OCI-LY7 (cell line): ENCODE results near the gene PCAT6. TPM values are rescaled to one million over a fixed set of nuclear protein-coding genes. Genes with fewer than 3 reads are reported as not detected.

Experiments
- BruUV-seq: library from RNA; stranded (reverse); fragments of 400-500 nt; replicated peaks from 2 replicates; lab custom pipeline; 2021; lab: Mats Ljungman, UMichigan
- CTCF ChIA-PET: fragments of 300-600 bp; sonication (Branson Sonifier 250); formaldehyde crosslinking; loops from one replicate; lab custom pipeline; 2022; ENCODE audit warnings: antibody characterized with exemption; ENCODE audit not compliant: unreplicated experiment; lab: Charles Lee
- POLR2A ChIA-PET: fragments of 300-600 bp; sonication (Branson Sonifier 250); formaldehyde crosslinking; loops from one replicate; lab custom pipeline; 2022; ENCODE audit warnings: antibody characterized with exemption; lab: Charles Lee
- DNase-seq: peaks from one replicate; pipeline ENCODE4 v3.0.0-alpha.2; 2015; ENCODE audit warnings: low spot score
- H2AFZ ChIP-seq: fragments of 200-600 bp; sonication (generic), shearing (Covaris generic); 2 replicates; pipeline ENCODE4 v1.6.1; 2014; ENCODE audit warnings: mild to moderate bottlenecking, antibody characterized with exemption, low read length, moderate library complexity
- H3K27ac ChIP-seq: fragments of 200-600 bp; sonication (generic); 2 replicates; pipeline ENCODE4 v1.5.1; 2014; ENCODE audit warnings: mixed run types, low read depth, mild to moderate bottlenecking, moderate library complexity, low read length, inconsistent platforms; ENCODE audit not compliant: poor library complexity, severe bottlenecking
- H3K36me3 ChIP-seq: fragments of 200-600 bp; sonication (generic); 2 replicates; pipeline ENCODE4 v1.6.1; 2014; ENCODE audit warnings: mild to moderate bottlenecking, antibody characterized with exemption, low read length, moderate library complexity, mixed read lengths; ENCODE audit not compliant: insufficient read depth
- H3K4me1 ChIP-seq: fragments of 200-600 bp; sonication (generic); 2 replicates; pipeline ENCODE4 v1.5.1; 2014; ENCODE audit warnings: mild to moderate bottlenecking, low read length; ENCODE audit not compliant: insufficient read depth, poor library complexity, severe bottlenecking
- H3K4me2 ChIP-seq: fragments of 200-600 bp; sonication (generic); 2 replicates; pipeline ENCODE4 v1.6.1; 2014; ENCODE audit warnings: mild to moderate bottlenecking, low read length
- H3K4me3 ChIP-seq: fragments of 200-600 bp; sonication (generic); 2 replicates; pipeline ENCODE4 v1.5.1; 2014; ENCODE audit warnings: mild to moderate bottlenecking, low read depth, low read length; ENCODE audit not compliant: poor library complexity, severe bottlenecking
- H3K79me2 ChIP-seq: fragments of 200-600 bp; sonication (generic); 2 replicates; pipeline ENCODE4 v1.6.1; 2016; ENCODE audit warnings: low read depth, mild to moderate bottlenecking, low read length, moderate library complexity, mixed read lengths; ENCODE audit not compliant: insufficient read depth
- H3K9me2 ChIP-seq: fragments of 200-600 bp; sonication (generic); 2 replicates; pipeline ENCODE4 v1.6.1; 2016; ENCODE audit warnings: mild to moderate bottlenecking, low read length, mixed read lengths; ENCODE audit not compliant: insufficient read depth
- H3K9me3 ChIP-seq: fragments of 200-600 bp; sonication (generic); 2 replicates; pipeline ENCODE4 v1.6.1; 2014; ENCODE audit warnings: mild to moderate bottlenecking, mixed run types, low read length, mixed read lengths
- H4K20me1 ChIP-seq: fragments of 200-600 bp; sonication (generic); 2 replicates; pipeline ENCODE4 v1.6.1; 2014; ENCODE audit warnings: mild to moderate bottlenecking, antibody characterized with exemption, low read length, moderate library complexity, mixed read lengths; ENCODE audit not compliant: insufficient read depth
- EZH2phosphoT487 ChIP-seq: fragments of 200-600 bp; sonication (generic); IDR thresholded peaks from 2 replicates; pipeline ENCODE4 v1.6.1; 2018; ENCODE audit warnings: low read depth, borderline replicate concordance, mild to moderate bottlenecking, mixed run types, antibody characterized with exemption, low read length, moderate library complexity, mixed read lengths
- intact Hi-C: fragments of 100-400 bp; cut with micrococcal nuclease; formaldehyde crosslinking; loops from one replicate; pipeline ENCODE4 v1.10.0; 2022; ENCODE audit not compliant: unreplicated experiment
- total RNA-seq, 2 experiments: library from RNA; depleted of rRNA in 1 of 2; stranded (reverse); fragments of >200 nt in 1 of 2; shearing (Covaris generic) in 1 of 2; gene quantifications; 2 replicates each; pipeline ENCODE4 v1.2.3, GENCODE V29; 2014 to 2022
- TF ChIP-seq, protein P1 (sequence below): fragments of 200-600 bp; sonication (generic); conservative IDR thresholded peaks from 2 replicates; pipeline ENCODE4 v1.5.1; 2014; ENCODE audit warnings: mild to moderate bottlenecking, antibody characterized with exemption, low read length, moderate library complexity, mixed read lengths

The PCAT6 gene
- total RNA-seq, 2 experiments from 2014 or later = not detected

DNA sequence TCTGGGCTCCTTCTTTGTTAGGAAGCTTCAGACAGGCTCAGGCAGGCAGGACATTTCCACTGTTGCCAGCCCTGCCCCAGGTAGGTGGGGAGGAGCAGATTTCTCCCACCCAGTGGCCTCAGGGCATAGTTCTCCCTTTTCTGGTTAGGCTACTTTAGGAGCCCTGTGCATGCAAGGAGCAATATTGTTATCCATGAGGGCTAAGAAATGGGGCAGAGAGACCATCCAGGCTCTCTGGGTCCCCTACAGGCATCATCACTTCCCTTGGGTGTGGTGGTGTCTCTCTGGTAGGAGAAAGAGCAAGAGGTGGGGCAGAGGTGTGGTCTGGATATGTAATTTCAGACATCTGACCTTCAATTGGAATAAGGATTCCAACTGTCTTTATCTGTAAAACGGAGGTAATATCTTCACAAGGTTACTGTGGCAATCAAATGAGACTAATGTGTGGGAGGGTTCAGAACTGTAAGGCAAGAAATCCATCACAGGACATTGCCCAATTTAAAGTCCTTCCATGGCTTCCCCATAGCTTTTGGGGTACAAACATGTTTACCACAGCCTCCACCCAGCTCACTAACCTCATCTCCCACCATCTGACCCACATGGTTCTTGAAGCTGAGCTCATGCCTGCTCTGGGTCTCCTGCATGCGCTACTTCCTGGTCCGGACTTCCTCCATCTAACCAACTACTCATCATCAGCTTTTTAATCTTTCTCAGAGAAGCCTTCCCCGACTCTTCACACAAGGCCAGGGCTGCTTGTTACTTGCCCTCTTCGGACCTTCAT is 26.1 kb downstream of the PCAT6 start:
- Histone ChIP-seq H3K4me3 (no peak overlapping the region), H3K4me1 (no peaks in the 10 kb centered on the region), H3K36me3 (no peaks in the 10 kb centered on the region), H3K9me3 (no peaks in the 10 kb centered on the region), H3K27ac (no peak overlapping the region), H3K9me2 (no peaks in the 10 kb centered on the region), H3K4me2 (no peak overlapping the region), H3K79me2 (no peaks in the 10 kb centered on the region), H2AFZ (no peak overlapping the region), H4K20me1 (no peaks in the 10 kb centered on the region)
- ChIA-PET POLR2A (no interaction called here), CTCF (no interaction called here)
- DNase-seq = no peak
- TF ChIP-seq, protein P1, sequence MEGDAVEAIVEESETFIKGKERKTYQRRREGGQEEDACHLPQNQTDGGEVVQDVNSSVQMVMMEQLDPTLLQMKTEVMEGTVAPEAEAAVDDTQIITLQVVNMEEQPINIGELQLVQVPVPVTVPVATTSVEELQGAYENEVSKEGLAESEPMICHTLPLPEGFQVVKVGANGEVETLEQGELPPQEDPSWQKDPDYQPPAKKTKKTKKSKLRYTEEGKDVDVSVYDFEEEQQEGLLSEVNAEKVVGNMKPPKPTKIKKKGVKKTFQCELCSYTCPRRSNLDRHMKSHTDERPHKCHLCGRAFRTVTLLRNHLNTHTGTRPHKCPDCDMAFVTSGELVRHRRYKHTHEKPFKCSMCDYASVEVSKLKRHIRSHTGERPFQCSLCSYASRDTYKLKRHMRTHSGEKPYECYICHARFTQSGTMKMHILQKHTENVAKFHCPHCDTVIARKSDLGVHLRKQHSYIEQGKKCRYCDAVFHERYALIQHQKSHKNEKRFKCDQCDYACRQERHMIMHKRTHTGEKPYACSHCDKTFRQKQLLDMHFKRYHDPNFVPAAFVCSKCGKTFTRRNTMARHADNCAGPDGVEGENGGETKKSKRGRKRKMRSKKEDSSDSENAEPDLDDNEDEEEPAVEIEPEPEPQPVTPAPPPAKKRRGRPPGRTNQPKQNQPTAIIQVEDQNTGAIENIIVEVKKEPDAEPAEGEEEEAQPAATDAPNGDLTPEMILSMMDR = no peak
- no peak for TF ChIP-seq EZH2phosphoT487
- intact Hi-C loops = no loop called here
- BruUV-seq = no TSS peak

DNA sequence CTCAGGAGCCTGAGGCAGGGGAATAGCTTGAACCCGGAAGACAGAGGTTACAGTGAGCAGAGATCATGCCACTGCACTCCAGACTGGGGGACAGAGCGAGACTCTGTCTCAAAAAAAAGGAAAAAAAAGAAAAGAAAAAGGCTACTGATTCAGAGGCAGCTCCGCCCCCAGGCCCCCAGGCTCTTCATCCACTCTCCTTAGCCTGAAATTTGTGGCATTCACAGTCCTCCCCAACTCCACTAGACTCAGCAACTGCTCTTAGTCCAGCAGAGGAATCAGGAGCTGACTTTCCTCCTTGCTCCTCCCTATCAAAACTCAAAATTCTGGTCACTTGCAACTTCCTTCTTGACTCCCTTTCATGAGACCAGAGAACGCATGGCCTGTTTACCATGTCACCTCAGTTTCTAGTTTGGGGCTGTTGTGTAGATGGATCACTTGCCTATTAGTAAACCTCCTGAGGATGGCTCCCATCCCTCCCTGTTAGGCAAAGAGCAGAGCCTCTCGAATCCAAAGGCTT is 27.1 kb downstream of the PCAT6 start:
- BruUV-seq = no TSS peak
- no peak overlapping the region for H3K27ac ChIP-seq
- no peak for TF ChIP-seq EZH2phosphoT487
- TF ChIP-seq, protein P1 = no peak
- CTCF ChIA-PET = no interaction called here
- H3K4me1 ChIP-seq = no peaks in the 10 kb centered on the region
- DNase-seq = no peak
- no peaks in the 10 kb centered on the region for H3K9me2 ChIP-seq
- H4K20me1 ChIP-seq = no peaks in the 10 kb centered on the region
- H3K4me3 ChIP-seq = no peak overlapping the region
- no peaks in the 10 kb centered on the region for H3K36me3 ChIP-seq
- intact Hi-C loops = no loop called here
- H3K9me3 ChIP-seq = no peaks in the 10 kb centered on the region
- H3K79me2 ChIP-seq = no peaks in the 10 kb centered on the region
- no peak overlapping the region for H2AFZ ChIP-seq
- POLR2A ChIA-PET = interaction anchor here (0.8 kb wide), 1 partner anchor 72 kb away, joined by 3 read pairs; no protein-coding TSS in a partner anchor
- H3K4me2 ChIP-seq = no peak overlapping the region

DNA sequence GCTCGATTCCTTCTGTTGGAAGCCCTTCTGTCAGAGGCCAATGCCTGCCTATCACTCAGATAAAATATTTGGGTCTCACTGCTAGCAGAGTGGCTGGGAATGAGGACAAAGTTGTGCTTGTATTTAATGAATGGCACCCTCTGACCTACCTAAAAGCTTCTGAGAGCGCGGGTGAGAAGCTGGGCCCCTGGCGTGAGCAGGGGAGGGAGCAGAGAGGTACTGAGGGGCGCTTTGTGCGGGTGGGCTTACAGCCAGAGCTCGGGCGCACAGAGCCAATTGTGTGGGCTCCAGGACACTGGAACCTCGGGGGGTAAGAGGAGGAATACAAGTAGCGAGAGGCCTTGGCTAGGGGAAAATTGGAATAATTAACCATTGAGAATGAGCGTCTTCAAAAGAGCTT is 32.3 kb downstream of the PCAT6 start:
- Histone ChIP-seq H3K27ac (no peak overlapping the region), H3K9me2 (no peaks in the 10 kb centered on the region), H2AFZ (no peak overlapping the region), H3K79me2 (no peaks in the 10 kb centered on the region), H3K36me3 (no peaks in the 10 kb centered on the region), H3K4me3 (no peak overlapping the region), H3K9me3 (no peaks in the 10 kb centered on the region), H3K4me1 (no peaks in the 10 kb centered on the region), H4K20me1 (no peaks in the 10 kb centered on the region), H3K4me2 (no peak overlapping the region)
- CTCF ChIA-PET = no interaction called here
- intact Hi-C loops = no loop called here
- POLR2A ChIA-PET = no interaction called here
- DNase-seq = no peak
- BruUV-seq = no TSS peak
- TF ChIP-seq, protein P1 = no peak
- TF ChIP-seq EZH2phosphoT487 = no peak
